ENCODE results near the gene MUC4.
A peak's percentile ranks its signal among the peaks of the same experiment; 100 is the strongest.
"Not testable (repeated sequence)": the region's sequence is repeated elsewhere in the genome, so short reads cannot be mapped to it uniquely, and the experiment has no call there.

MUC4 gene

DNA sequence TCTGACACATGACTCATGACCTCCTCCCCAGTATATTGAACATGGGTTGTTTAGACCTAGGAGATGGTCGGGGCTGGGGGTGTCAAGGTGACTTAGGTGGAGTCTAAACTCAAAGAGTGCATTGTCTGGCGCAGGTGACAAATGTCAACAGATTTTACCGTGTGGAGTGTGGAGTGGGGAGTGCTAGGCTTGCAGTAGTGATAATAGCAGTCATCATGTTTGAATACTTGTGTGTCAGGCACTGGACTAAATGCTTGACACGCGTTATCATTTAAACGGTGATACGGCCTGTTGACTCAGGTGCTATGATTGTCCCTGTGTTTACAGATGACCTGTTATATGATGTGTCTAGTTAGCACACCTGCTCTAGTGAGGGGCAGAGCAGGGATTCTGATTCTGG lies 60.2 kb downstream of the MUC4 start:
- Mint-ChIP-seq H3K9me3 (no peaks in the 10 kb centered on the region), H3K36me3 (ENCODE audit: low read depth) (no peaks in the 10 kb centered on the region), H3K4me3 (no peak overlapping the region), H3K27me3 (ENCODE audit: low read depth) (peaks cover 3% of the 10 kb centered on the region), H3K27ac (no peak overlapping the region), H3K4me1 (ENCODE audit: low read depth) (peaks cover 18% of the 10 kb centered on the region)
- DNase-seq (ENCODE audit: low spot score), result no peak

DNA sequence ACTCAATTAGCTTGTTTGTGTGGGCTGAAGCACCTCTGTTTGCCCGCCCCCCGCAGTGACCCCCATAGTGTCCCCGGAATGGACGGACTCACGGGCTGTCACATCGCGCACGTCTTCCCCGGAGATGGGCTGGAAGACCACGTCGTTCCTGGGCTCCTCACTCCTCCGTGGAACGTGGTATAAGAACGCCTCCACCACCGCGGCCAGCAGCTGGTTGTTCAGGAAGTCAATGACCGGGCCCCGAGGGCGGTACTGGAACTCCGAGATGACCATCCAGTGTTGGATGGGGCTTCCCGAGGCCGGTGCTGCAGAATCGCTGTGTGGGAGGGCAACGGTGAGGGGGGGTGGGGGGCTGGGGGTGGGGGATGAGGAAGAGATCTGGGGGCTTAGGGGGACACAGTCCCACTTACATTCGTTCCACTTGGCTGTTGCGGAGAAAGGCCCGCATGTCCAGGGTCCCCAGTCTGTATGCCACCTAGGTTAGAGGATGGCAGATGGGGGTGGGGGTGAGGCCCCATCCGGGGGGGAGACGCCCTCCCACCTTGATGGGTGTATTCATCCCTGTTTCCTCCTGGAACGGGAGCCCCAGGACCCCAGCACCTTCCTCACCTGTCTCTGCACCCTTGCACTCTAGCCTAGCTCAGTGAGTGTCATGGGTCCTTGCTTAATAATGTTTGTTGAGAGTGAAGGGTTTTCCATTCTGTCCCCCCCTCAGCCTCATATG lies 60.8 kb downstream of the MUC4 start:
- Mint-ChIP-seq H3K27me3 (ENCODE audit: low read depth) (peaks cover 3% of the 10 kb centered on the region), H3K4me3 (no peak overlapping the region), H3K27ac (no peak overlapping the region), H3K4me1 (ENCODE audit: low read depth) (peaks cover 16% of the 10 kb centered on the region), H3K9me3 (no peaks in the 10 kb centered on the region), H3K36me3 (ENCODE audit: low read depth) (no peaks in the 10 kb centered on the region)
- no peak for DNase-seq (ENCODE audit: low spot score)

DNA sequence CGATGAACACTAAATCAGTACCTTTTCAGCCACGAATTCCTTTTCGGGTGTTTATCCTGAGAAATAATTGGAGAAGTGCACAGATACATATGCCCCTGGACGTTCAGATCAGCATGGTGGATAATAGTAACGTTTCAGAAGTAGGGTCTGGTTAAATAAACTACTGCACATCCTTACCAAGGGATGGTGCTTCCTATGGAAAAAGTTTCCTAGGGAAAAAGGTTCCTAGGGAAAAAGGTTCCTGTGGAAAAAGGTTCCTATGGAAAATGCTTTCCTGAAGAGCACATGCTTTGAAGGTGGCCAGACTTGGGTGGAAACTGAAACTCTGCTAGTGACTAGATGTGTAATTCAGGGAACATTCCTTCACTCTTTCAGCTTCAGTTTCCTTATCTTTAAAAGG lies 62.6 kb downstream of the MUC4 start:
- Mint-ChIP-seq H3K4me3 (peak overlapping the region; percentile 13), H3K27ac (peak overlapping the region; percentile 34), H3K4me1 (ENCODE audit: low read depth) (peaks cover 12% of the 10 kb centered on the region)
- not testable (repeated sequence) for DNase-seq (ENCODE audit: low spot score); H3K36me3 Mint-ChIP-seq (ENCODE audit: low read depth); H3K9me3 Mint-ChIP-seq; H3K27me3 Mint-ChIP-seq (ENCODE audit: low read depth)

DNA sequence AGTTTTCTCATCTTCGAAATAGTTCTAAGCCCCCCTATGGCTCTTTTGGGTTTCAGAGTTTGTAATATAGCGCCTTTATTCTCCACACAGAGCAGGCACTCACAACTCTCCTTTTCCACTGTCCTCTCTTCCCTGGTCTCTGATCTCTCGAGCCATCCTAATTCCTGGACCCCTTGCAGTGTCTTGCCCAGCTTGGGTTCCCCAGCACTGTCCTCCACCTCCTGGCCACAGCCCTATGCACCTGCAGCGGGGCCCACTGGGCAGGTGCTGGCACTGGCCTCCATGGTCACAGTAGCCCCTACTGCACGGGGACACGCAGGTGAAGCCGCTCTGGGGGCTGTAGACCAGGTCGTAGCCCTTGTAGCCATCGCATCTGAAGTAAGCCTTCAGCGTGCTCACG lies 63.1 kb downstream of the MUC4 start:
- H3K4me1 Mint-ChIP-seq (ENCODE audit: low read depth), result peaks cover 12% of the 10 kb centered on the region
- peak overlapping the region; percentile 34 for H3K27ac Mint-ChIP-seq
- H3K27me3 Mint-ChIP-seq (ENCODE audit: low read depth), result no peaks in the 10 kb centered on the region
- no peak for DNase-seq (ENCODE audit: low spot score)
- H3K9me3 Mint-ChIP-seq, result no peaks in the 10 kb centered on the region
- H3K36me3 Mint-ChIP-seq (ENCODE audit: low read depth), result no peaks in the 10 kb centered on the region
- peak overlapping the region; percentile 13 for H3K4me3 Mint-ChIP-seq

DNA sequence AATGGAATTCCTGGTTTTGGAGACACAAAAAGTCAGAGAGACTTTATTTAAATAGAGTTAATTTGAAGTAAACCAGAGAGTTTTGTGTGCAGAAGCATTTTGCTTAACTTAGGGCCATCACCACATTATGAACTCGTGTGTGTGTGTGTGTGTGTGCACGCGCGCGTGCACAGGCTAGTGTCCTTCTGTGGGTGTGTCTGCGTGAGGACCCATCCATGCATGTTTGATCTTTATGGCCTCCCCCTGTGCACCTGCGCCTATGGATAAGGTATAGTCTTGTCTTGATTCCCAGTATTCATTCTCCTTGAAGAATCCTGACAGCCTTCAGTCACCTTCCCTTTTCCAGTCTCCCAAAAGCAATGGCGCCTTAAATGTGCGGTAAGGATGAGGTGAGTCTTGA lies 65.0 kb downstream of the MUC4 start:
- Mint-ChIP-seq H3K27me3 (ENCODE audit: low read depth) (peaks cover 3% of the 10 kb centered on the region), H3K4me1 (ENCODE audit: low read depth) (peaks cover 7% of the 10 kb centered on the region), H3K36me3 (ENCODE audit: low read depth) (no peaks in the 10 kb centered on the region), H3K27ac (no peak overlapping the region), H3K9me3 (no peaks in the 10 kb centered on the region), H3K4me3 (peak overlapping the region; percentile 24)
- no peak for DNase-seq (ENCODE audit: low spot score)

DNA sequence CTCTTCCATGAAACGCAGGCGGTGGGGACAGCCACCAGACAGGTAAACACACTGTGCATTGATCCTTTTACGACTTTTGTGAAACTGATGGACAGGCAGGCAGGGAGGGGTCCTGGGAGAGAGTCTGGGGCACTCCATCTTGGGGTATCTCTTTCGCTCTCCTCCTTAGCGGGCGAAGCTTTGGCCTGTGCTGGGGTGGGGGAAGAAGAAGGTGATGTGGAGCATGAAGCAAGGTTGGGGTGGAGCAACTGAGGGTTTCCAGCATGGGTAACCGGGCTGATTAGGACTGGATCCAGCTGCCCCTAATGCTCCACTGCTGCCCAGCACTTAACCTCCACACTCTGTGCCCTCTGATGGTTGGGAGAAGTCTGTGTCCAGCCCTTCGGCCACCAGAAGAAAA lies 65.4 kb downstream of the MUC4 start:
- H3K36me3 Mint-ChIP-seq (ENCODE audit: low read depth), result no peaks in the 10 kb centered on the region
- DNase-seq (ENCODE audit: low spot score), result no peak
- H3K4me3 Mint-ChIP-seq, result no peak overlapping the region
- H3K9me3 Mint-ChIP-seq, result no peaks in the 10 kb centered on the region
- peaks cover 7% of the 10 kb centered on the region for H3K4me1 Mint-ChIP-seq (ENCODE audit: low read depth)
- H3K27me3 Mint-ChIP-seq (ENCODE audit: low read depth), result peaks cover 3% of the 10 kb centered on the region
- no peak overlapping the region for H3K27ac Mint-ChIP-seq

DNA sequence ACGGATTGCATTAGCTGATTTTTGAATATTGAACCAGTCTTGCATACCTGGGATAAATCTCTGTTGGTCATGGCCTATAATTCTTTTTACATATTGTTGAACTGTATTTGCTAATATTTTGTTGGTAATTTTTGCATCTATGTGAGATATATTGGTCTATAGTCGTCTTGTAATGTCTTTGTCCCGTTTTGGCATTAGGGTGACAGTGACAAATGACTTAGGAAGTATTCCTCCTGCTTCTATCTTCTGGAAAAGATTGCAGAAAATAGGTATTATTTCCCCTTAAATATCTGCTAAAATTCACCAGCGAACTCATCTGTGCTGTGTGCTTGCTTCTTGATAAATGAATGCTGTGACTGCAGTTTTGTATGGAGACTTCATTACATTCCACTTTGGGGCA lies 67.3 kb downstream of the MUC4 start:
- Mint-ChIP-seq H3K4me1 (ENCODE audit: low read depth) (peaks cover 7% of the 10 kb centered on the region), H3K9me3 (no peaks in the 10 kb centered on the region), H3K4me3 (no peak overlapping the region), H3K27me3 (ENCODE audit: low read depth) (peaks cover 3% of the 10 kb centered on the region), H3K27ac (no peak overlapping the region), H3K36me3 (ENCODE audit: low read depth) (no peaks in the 10 kb centered on the region)
- no peak for DNase-seq (ENCODE audit: low spot score)

DNA sequence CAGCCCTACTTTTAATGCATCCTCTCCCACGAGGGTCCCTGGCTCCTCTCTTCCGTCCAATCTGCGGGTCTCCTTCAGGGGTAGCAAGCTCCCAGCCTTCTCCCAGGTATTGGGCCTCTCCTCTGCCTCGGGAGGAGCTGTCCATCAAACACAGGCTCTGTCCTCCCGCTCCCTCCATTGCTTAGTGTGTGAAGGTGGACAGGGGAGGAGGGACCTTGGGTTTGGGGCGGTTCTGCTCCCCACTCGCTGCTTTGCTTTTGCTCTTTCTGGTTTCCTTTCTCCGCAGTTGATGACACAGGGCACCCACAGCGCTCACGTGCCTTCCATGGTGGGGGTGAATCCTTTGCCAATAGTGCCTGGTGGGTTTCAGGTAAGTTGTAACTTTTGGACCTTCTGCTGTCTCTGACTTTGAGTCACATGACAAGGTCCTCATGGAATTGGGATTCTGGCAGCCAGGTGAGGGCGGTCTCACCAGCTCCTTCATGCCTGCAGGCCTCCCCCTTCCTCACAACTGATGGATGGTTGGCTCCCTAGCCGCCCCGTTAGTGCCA lies 72.1 kb downstream of the MUC4 start:
- Mint-ChIP-seq H3K36me3 (ENCODE audit: low read depth) (peaks cover 2% of the 10 kb centered on the region), H3K4me3 (no peak overlapping the region), H3K9me3 (no peaks in the 10 kb centered on the region), H3K27me3 (ENCODE audit: low read depth) (peaks cover 3% of the 10 kb centered on the region), H3K27ac (no peak overlapping the region), H3K4me1 (ENCODE audit: low read depth) (no peaks in the 10 kb centered on the region)
- DNase-seq (ENCODE audit: low spot score), result no peak

DNA sequence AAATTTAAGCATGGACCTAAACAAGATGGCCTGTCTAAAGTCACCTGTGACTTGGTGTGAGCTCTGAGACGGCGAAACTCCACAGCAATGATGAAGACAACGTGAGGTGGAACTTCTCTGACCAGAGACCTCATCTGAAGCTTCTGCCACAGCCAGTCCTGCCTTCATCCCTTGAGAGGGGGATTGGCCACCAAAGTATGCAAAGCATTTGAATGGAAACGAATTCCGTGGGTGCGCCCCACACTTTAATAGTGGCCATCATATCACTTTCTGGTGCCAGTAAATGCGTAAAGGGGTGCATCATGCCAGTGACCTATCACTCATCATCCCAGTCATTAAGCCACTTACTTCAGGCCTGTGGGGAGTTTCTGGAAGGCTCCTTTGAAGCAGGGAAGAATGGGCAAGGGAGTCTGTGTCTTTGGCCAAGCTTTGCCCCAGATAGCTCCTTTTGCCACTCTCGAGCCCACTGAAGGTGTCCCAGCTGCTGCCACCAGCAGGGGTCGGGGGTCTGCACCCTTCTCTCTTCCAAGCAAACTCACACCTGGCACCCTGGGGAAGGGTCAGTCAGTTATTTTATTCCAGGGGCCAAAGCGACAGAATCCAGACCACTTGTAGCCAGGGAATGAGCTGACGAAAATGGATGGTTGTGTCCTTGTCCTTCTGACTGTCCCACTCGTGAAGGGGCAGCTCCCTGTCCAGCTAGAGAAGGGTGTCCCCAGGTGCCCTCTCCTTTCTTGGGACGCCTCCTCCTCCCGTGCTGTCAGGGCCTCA lies 73.3 kb downstream of the MUC4 start:
- DNase-seq (ENCODE audit: low spot score), result no peak
- no peaks in the 10 kb centered on the region for H3K4me1 Mint-ChIP-seq (ENCODE audit: low read depth)
- no peaks in the 10 kb centered on the region for H3K9me3 Mint-ChIP-seq

DNA sequence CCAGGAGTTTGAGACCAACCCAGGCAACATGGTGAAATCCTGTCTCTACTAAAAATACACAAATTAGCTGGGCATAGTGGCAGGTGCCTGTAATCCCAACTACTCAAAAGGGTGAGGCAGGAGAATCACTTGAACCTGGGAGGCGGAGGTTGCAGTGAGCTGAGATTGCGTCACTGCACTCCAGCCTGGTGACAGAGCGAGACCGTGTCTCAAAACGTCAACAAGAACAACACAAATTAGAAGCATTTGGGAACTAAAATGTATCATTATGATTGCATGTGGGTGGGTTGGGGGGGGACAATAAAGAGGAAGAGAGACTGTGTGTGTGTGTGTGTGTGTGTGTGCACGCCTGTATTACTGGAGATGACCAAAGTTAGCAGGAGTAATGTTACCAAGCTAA lies 73.9 kb downstream of the MUC4 start:
- H3K27ac Mint-ChIP-seq; H3K27me3 Mint-ChIP-seq (ENCODE audit: low read depth); H3K36me3 Mint-ChIP-seq (ENCODE audit: low read depth); H3K4me3 Mint-ChIP-seq; H3K4me1 Mint-ChIP-seq (ENCODE audit: low read depth); DNase-seq (ENCODE audit: low spot score); H3K9me3 Mint-ChIP-seq: not testable (repeated sequence)

More for the DNA sequence above, 73.3 kb downstream of the MUC4 start:
- no peak overlapping the region for H3K4me3 Mint-ChIP-seq
- H3K27me3 Mint-ChIP-seq (ENCODE audit: low read depth), result peaks cover 3% of the 10 kb centered on the region
- H3K36me3 Mint-ChIP-seq (ENCODE audit: low read depth), result peaks cover 2% of the 10 kb centered on the region
- no peak overlapping the region for H3K27ac Mint-ChIP-seq

DNA sequence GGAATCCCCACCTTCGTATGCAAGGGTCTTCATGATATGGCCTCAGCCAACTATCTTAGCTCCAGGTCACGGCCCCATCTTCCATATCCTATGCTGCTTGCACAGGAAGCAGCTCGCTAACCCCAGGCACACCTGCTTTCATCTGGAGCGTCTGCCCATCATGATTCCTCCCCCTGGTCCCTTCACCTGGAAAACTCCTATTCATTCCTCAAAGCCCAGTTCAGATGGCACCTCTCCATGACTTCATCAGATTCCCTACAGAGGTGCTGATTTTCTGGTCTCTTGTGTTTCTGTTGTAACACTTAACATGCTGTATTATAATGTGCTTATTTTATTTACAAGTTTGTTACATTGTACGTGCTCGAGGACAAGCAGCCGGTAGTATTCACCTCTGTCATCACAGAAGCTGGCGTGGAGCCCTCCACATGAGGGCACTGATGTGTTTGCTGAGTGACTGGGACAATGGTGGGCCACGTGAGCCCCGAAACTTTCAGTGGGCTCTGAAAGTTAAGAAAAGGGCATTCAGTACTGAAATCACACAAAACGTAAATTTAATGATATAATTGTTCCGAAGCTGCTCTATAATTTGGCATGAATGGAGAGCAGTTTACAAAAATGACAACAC lies 74.8 kb downstream of the MUC4 start:
- Mint-ChIP-seq H3K27me3 (ENCODE audit: low read depth) (no peaks in the 10 kb centered on the region), H3K27ac (no peak overlapping the region), H3K4me3 (no peak overlapping the region), H3K36me3 (ENCODE audit: low read depth) (peaks cover 2% of the 10 kb centered on the region), H3K9me3 (no peaks in the 10 kb centered on the region), H3K4me1 (ENCODE audit: low read depth) (no peaks in the 10 kb centered on the region)
- no peak for DNase-seq (ENCODE audit: low spot score)

DNA sequence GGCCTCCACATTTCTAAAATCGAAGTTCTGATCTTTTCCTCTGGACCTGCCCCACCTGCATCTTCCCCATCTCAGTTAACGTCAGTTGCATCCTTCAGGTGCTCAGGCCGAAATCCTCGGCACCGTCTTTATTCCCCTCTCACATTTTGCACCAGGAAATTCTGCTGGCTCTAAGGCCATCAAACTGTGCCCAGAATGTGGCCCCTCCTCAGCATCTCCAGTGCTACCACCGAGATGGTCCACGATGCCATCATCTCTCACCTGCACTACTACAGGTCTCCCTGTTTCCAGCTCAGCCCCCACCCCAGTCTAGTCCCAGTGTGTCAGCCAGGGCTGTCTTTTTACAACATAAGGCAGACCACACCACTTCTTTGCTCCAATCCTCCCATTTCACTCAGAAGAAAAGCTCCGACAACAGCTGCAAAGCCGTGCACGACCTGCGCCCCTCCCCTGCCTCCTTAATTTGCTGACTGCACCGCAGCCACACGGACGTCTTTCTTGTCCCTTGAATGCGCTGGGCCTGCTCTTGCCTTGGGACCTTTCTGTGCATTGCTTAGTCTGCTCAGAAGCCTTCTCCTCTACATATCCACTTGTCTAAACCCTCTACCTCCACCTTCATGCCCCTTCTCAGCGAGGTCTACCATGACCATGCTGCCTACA lies 76.6 kb downstream of the MUC4 start:
- H3K27ac Mint-ChIP-seq, result no peak overlapping the region
- no peaks in the 10 kb centered on the region for H3K27me3 Mint-ChIP-seq (ENCODE audit: low read depth)
- H3K4me3 Mint-ChIP-seq, result no peak overlapping the region
- peaks cover 5% of the 10 kb centered on the region for H3K36me3 Mint-ChIP-seq (ENCODE audit: low read depth)
- no peaks in the 10 kb centered on the region for H3K4me1 Mint-ChIP-seq (ENCODE audit: low read depth)
- DNase-seq (ENCODE audit: low spot score), result no peak
- H3K9me3 Mint-ChIP-seq, result no peaks in the 10 kb centered on the region

DNA sequence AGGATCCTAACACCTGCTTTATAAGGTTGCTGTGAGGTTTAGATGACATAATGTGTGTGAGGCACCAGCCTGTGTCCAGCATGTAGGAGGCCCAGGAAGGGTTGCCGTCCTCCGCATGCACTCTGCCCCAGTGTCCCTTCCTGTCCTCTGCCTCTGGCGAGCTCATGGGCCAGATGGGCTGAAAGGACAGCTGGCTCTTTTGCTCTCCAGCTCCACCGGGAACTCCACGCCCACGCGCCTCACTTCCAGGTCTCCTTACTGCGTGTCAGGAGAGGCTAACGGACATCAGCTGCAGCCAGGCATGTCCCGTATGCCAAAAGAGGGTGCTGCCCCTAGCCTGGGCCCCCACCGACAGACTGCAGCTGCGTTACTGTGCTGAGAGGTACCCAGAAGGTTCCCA lies 78.8 kb downstream of the MUC4 start:
- Mint-ChIP-seq H3K4me3 (no peak overlapping the region), H3K27me3 (ENCODE audit: low read depth) (no peaks in the 10 kb centered on the region), H3K36me3 (ENCODE audit: low read depth) (peaks cover 5% of the 10 kb centered on the region), H3K27ac (no peak overlapping the region), H3K9me3 (no peaks in the 10 kb centered on the region), H3K4me1 (ENCODE audit: low read depth) (no peaks in the 10 kb centered on the region)
- DNase-seq (ENCODE audit: low spot score), result no peak
